GM21576 (cell line): ENCODE results near the gene TEN1.
A peak's percentile ranks its signal among the peaks of the same experiment; 100 is the strongest.
"Not testable (repeated sequence)": the region's sequence is repeated elsewhere in the genome, so short reads cannot be mapped to it uniquely, and the experiment has no call there.

Source experiments
- ATAC-seq: cut with Tn5 transposase; IDR thresholded peaks from one replicate; pipeline ENCODE4 v1.9.1; 2021; ENCODE audit warnings: mild to moderate bottlenecking, moderate library complexity; ENCODE audit not compliant: unreplicated experiment

Gene TEN1

GRCh38 chr17:75978938-75979704, at the start of gene TEN1, which contains the start of gene ACOX1:
TSS of gene TEN1 (plus strand) at chr17:75979240. CDS start at chr17:75986193, 6,953 bp downstream.
TSS of gene ACOX1 (minus strand) at chr17:75979166. CDS start at chr17:75979073, 93 bp downstream.
- ATAC-seq = peak; percentile 84

DNA sequence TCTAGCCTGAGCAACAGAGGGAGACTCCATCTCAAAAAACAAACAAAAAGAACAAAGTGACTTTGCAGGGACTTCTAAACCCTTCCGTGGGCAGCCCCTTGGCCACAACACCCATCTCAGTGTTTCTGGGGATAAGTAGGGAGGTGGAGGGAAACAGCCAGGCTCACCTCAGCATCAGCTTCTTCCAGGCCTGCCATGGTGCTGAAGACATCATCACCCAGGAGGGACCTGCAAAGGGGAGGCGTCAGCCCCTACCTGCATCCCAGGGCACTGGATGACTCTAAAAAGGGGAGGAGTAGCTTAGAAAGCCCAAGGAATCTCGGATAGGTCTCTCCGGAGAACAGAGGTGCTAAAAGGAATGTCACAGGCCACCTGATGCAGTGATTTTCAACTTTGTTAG, 48.0 kb upstream of the TEN1 start:
- no peak for ATAC-seq

DNA sequence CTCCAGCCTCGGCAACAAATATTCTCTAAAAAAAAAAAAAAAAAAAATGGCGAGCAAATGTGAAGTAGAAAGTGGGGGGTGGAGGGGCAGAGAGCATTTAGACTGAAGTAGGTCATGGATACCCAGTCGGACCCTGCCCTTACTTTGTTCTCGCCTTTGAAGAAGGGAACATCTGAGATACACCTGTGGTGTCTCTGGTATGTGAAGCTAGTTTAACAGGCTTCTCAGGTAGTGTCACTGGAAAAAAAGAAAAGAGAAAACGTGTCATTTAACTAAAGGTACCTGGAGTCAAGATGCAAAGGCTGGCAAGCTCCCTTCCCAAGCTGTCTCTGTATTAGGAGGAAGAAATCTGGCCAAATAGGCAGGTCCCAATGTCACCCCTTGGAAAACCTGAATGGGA, 46.2 kb upstream of the TEN1 start:
- no peak for ATAC-seq

DNA sequence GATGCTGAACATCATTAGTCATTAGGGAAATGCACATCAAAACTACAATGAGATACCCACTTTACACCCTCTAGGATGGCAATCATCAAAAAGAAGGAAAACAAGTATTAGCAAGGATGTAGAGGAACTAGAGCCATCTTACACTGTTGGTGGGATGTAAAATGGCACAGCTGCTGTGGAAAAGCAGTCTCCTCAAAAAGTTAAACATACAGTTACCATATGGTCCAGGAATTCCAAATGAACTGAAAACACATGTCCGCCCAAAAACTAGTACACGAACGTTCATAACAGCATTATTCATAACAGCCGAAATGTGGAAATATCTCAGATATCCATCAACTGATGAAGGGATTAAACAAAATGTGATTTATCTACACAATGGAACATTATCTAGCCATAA, 45.2 kb upstream of the TEN1 start:
- ATAC-seq = no peak

DNA sequence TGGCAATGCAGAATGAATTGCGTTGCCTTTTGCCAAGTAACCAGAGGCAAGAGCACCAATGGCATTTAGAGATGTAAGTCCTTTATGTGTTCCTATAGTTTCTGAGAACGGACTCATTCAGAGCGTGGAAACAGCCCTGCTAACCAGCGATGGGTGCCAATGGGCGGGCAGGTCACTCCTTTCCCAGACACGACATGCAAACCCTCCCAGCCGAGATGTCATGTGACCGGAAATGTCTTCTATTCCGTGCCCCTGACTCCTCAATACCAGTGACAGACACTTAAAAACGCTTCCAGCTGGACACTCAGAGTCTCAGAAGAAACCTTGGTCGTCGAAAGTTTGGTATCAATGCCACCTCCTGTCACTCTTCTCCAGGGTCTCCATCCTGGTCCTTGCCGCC, 41.4 kb upstream of the TEN1 start:
- no peak for ATAC-seq

DNA sequence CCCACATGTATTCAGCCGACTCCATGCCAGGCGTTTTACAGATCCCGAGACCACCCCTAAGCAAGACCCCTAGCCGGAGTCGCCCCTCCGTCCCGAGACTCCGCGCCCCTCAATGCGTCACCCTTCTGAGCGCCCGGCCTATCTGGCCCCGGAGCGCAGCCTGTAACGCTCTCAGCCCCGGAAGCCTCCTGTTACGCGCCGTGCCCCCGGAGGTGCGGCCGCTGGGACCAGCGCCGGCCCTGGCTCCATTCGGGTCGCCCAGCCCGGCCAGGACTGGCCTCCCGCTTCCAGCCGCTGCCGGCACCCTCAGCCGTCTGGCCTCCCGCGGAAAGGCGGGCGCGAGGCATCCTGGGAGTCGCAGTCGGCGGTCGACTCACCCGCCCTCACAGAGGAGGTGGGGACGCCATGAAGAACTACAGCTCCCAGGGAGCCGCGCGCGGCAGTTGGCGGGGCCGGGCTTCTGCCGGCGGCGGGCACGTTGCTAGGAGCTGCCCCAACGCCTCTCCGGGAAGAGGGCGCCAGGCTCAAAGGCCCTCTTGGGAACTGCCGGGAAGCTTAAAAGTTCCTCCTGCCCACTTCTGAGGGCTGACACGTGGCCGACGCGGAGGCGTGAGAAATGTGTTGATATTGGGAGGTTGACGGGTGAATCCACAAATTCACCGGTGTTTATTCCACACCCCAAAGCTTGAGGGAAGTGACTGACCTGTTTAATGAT, 38.2 kb upstream of the TEN1 start, which contains the start of gene FBF1:
FBF1 (minus strand) TSS at position 316 of the 715 bp plus-strand sequence. CDS start 2,893 bp downstream, outside the sequence.
- ATAC-seq = peak; percentile 90

- no peak for ATAC-seq
Measured at GRCh38 chr17:75941442-75941819, 37.6 kb upstream of the TEN1 start.

GRCh38 chr17:75942473-75942872, 36.6 kb upstream of the TEN1 start:
- ATAC-seq = no peak

GRCh38 chr17:75943491-75943890, 35.5 kb upstream of the TEN1 start:
- no peak for ATAC-seq

DNA sequence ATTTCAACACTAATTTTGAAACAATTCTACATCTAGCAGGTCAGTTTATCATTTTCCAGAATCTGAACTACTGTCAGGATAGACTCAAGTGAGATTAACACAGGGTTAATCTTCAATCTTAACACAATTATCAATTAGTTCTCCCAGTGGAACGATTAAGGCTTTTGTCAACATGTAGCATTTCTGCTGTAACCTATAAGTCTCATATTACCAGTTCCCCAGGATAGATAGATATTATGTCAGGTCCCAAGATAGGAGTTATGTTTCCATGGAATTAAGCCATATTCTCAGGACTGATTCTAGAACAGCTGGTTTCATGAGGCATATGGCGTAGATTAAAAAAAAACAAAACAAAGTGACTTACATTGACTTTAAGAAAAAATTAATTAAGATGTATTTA, 33.8 kb upstream of the TEN1 start:
- no peak for ATAC-seq

DNA sequence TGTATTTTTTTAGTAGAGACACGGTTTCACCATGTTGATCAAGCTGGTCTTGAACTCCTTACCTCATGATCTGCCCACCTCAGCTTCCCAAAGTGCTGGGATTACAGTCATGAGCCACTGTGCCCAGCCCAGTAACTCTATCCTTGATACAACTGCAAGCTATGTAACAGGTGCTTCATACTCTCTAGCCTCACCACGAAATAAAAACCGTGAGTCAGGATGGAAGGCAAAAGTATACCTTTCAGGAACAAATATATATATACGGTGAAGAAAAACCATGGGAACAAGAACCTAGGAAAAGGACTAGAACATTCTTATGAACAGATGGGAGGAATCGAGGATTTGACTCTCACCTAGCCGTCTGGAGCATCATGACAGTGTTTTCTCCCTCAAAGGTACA, 28.6 kb upstream of the TEN1 start:
- ATAC-seq = no peak

GRCh38 chr17:75950855-75951554, 28.0 kb upstream of the TEN1 start:
- no peak for ATAC-seq

DNA sequence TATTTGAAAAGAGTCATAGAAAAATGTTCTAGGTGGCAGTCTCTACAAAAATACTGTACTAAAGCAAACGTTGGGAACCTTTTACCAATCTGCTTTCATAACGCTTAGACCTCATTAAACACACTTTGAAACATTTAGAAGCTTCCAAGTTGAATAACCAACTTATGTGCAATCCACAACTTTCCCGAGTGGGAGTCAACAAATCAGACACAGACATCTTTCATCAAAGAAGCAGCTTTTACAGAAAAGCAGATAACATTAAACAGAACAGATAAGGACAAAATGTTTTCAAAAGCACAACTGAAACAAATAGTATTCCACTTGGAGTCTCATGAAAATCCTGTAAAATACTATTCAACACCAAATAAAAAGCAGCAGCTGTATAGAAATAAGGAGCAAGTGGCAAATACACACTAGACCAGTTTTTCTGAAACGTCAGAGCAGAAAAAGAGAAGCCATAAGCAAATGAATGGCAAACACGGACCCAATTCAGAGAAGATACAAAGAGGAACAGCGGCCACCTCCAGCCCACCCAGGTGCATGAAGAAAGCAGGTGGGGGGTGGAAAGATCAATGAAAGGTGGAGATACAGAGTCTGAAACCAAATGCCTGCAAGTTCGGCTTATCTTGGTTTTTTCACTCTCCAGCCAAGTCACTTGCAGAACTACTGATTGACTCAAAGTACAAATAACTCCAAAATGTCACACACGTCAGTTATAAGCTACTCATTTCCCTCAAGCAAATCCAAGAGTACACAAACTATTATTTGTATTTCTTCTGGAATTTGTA, 19.8 kb upstream of the TEN1 start:
- ATAC-seq = no peak

DNA sequence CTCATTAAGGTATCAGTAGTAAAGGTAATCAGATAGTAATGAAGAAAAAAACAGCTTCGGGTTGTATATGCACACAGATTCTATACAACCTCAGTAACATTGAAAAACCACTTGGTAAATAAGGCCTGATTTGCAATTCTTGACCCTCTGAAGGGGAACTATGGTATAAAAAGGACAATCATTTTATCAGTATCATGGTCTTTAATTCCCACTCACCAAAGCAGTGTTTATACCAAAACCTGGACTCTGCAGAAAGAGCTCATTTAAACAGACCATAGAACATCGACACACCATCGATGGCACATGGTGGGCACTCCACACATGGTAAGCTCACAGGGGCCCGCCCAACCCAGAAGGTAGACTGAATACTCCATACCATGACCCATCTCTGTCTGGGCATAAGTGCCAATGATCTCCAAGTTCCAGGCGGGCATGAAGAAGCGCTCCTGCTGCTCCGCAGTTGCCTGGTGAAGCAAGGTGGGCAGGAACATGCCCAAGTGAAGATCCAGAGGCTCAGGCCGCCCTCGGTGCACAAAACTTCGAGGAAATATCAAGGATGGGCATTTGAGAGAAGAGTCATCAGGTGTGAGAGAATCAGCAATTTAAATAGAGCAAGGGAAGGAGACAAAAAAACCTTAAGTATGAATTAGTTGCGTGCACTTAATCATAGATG, 19.1 kb upstream of the TEN1 start:
- no peak for ATAC-seq

- ATAC-seq = no peak
Measured at GRCh38 chr17:75965468-75965867, 13.6 kb upstream of the TEN1 start.

DNA sequence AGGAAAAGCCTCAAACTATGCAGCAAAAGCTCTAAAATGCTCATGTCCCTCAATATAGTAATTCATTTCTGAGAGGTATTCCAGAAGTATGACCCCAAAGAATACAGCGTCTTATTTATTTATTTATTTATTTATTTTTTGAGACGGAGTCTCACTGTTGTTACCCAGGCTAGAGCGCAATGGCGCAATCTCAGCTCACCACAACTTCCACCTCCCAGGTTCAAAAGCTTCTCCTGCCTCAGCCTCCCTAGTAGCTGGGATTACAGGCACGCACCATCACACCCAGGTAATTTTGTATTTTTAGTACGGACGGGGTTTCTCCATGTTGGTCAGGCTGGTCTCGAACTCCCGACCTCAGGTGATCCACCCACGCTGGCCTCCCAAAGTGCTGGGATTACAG, 10.0 kb upstream of the TEN1 start:
- not testable (repeated sequence) for ATAC-seq

DNA sequence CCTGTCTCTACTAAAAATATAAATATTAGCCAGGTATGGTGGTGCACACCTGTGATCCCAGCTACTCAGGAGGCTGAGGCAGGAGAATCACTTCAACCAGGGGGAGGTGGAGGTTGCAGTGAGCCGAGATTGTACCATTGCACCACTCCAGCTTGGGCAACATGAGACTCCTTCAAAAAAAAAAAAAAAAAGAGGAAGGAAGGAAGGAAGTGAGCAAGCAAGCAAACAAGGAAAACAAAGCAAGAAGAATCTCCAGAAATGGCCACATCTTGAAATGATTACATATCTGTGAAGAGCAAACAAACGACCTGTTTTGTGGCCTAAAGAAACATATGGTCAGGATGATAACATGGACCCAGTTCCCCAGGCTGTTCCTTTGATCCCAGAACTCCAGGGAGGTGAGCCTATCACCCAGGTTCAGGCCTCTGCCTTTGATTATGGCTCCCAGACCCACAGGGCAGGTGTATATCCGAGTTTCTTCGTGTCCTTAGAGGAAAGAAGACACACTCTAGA, 9.0 kb upstream of the TEN1 start:
- ATAC-seq = no peak

DNA sequence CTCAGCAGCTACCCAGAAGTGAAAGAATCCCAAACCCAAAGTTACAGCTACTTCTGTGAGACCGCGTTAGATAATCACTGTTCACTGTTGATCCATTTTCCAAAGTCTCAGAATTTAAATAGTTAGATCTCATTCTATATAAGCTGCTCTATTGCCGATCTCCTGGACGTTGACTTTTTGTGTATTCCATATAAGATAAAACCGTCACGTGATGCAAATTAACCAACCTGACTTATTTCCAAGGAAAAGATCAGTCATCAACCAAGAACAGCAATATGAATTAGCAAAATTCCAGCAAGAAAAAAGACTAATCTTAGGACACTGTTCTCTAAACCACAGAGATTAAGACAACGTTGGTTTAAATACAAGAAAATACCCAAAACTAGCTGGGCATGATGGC, 8.4 kb upstream of the TEN1 start:
- no peak for ATAC-seq

GRCh38 chr17:75975187-75975586, 3.9 kb upstream of the TEN1 start:
- not testable (repeated sequence) for ATAC-seq

DNA sequence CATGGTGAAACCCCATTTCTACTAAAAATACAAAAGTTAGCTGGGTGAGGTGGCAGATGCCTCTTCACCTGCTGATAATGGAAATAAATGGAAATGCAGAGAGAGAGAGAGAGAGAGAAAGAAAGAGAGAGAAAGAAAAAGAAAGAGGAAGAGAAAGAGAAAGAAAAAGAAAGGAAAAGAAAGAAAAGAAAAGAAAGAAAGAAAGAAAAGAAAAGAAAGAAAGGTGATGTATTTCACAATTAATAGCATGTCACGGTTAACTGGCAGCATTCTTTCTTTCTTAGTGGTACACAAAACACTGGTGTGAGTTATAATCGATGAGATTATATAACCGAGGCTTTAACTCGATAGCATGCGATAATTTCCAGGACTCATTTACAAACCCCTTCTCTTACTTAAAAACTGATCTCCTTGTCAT, 3.3 kb upstream of the TEN1 start:
- ATAC-seq = no peak
